OCI-LY7 (cell line): ENCODE data around the gene SNCAIP.

Experiments used
- CTCF ChIP-seq: fragments of 200-600 bp; sonication (generic); conservative IDR thresholded peaks from 2 replicates; pipeline ENCODE4 v1.5.1; 2014; ENCODE audit warnings: mild to moderate bottlenecking, antibody characterized with exemption, low read length, moderate library complexity, mixed read lengths
- EZH2phosphoT487 ChIP-seq: fragments of 200-600 bp; sonication (generic); IDR thresholded peaks from 2 replicates; pipeline ENCODE4 v1.6.1; 2018; ENCODE audit warnings: low read depth, borderline replicate concordance, mild to moderate bottlenecking, mixed run types, antibody characterized with exemption, low read length, moderate library complexity, mixed read lengths

DNA sequence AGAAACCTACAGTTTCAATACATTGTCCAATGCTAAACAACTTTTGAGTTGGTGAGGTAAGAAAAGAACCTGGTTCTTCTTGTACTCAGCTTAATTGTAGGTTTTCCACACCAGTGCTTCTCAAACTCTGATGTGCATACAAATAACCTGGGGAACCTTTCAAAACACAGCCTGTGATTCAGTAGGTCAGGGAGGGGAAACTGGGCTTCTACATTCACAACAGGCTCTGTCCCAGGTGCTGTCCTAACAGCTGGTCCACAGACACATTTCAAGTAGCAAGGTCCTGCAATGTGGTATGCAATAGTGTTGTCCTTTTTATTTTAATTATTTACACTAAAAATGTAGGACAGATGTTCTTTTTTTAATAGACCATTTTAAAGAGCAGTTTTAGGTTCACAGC is 47.4 kb upstream of the SNCAIP start:
- no peak for TF ChIP-seq EZH2phosphoT487
- TF ChIP-seq CTCF: no peak
